NCI-H526 treated with DMSO at 0.1 percent for 48 hours (cell line): Measurements from ENCODE around the gene DISP3.
"Not testable (repeated sequence)": the region's sequence is repeated elsewhere in the genome, so short reads cannot be mapped to it uniquely, and the experiment has no call there.

ENCODE experiments used
- DNase-seq: peaks from one replicate; lab custom pipeline; 2025; lab: John Stamatoyannopoulos, UW

The DISP3 gene

DNA sequence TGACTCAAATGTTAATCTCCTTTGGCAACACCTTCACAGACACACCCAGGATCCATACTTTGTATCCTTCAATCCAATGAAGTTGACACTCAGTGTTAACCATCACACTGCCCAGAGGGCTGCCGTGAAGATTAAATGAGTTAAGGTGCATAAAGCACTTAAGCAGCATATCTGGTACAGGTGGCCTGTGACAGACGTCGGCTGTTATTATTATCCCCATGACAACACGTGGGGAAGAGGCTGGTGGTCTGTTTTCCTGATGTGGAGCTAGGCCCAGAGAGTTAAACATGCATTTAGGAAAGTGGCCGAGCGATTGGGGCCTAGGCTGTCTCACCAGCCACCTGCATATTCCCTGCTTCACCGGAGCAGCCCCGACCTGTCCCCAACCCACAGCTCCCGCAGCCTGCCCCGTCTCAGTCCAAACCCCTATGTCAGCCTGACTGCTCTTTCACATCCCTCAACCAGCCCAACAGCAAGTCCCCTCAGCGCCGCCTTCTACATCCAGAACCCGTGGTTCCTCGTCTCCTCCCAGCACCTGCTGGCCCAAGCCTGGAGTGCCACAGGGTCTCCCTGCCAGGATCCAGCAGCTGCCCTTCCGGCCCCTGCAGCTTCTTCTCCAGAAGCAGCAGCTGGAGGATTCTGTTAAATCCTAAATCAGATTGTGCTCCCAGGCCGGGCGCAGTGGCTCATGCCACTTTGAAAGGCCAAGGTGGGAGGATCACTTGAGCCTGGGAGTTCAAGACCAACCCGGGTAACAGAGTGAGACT, 97.3 kb downstream of the DISP3 start:
- DNase-seq, result no peak

DNA sequence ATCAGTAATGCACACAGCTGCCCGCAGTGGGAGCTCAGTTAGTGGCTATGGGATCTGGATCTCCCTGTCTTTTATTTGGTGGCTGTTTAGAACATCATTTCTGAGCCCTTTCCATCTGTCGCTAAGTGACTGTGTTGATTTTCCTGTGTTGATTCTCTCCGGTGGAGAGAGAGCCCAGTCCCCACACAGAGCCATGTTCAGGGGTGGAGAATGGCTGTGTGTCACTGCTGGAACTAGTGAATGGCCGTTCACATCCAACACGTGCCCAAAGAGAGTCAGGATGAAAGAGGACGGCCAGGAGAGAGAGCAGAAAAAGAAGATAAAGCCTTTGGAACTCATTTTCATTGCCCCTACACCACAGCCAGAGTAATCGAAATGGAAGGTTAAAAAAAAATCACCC, 99.0 kb downstream of the DISP3 start:
- DNase-seq, result no peak

DNA sequence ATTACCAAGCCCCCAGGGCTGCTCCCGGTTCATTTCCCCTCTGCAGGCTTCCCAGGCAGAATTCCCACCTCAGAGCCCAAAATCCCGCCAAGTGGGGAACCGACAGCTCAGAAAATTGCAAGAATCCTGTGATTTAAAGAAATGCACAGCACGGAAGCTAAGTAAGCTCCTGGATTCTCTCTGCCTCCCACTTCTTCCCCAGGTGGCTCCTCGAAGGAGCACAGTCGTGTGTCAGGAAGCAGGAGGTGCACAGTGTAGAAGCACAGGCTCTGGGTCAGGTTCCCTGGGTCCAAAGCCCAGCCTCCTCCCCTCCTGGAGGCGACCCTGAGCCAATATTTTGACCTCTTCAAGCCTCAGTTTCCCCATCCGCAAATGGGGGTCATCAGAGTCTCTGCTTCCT, 100.6 kb downstream of the DISP3 start:
- no peak for DNase-seq

DNA sequence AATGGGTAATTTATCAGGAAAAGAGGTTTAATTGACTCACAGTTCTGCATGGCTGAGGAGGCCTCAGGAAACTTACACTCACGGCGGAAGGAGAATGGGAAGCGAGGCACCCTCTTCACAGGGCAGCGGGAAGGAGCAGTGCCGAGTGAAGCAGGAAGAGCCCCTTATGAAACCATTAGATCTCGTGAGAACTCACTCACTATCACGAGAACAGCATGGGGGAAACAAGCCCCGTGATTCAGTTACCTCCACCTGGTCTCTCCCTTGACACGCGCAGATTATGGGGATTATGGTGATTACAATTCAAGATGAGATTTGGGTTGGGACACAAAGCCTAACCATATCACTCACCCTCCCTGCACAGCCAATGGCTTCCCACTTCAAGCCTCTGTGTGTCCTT, 101.1 kb downstream of the DISP3 start:
- DNase-seq, result not testable (repeated sequence)

DNA sequence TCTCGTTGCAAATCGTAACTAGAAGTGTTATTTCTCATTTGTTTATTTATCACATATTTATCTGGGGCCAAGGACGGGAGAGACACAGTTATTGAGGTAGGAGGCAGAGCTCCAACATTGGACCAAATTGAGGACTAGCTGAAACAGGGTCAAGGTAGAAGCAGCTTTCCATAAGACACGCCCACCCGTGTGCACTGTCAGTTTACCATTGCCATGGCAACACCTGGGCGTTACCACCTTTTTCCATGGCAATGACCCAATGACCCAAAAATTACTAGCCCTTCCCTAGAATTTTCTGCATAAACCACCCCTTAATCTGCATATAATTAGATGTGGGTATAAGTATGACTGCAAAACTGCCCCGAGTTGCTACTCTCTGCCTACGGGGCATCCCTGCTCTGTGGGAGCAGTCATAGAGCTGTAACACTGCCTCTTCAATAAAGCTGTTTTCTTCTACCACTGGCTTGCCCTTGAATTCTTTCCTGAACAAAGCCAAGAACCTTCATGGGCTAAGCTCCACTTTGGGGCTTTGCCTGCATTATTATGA, 102.6 kb downstream of the DISP3 start:
- DNase-seq, result no peak

DNA sequence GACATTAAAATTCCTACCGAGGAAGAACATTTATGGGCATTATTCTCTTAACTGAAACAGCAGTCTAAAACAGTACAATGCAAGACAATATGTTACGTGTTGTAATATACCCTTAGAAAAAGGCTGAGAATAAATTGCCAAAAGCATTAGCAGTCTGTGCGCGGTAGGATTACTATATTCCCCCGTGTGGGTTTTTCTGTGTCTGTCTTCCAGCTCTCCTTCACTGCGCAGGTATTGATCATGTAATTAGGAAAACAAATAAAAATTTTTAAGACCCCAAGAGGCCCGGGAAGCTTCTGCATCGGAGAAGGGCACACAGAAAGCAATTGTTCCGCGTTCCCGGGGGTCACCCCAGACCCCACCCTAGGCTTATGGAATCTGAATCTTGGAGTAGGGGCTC, 106.4 kb downstream of the DISP3 start:
- DNase-seq, result no peak
